CD4-positive, alpha-beta T cell (primary cell): Measurements from ENCODE around the gene GTPBP2. TPM values are rescaled to one million over a fixed set of nuclear protein-coding genes. Genes with fewer than 3 reads are reported as not detected.
A peak's percentile ranks its signal among the peaks of the same experiment; 100 is the strongest.

Experiments
- ATAC-seq: fragments of 200-7000 bp; cut with Tn5 transposase; one replicate; pipeline ENCODE4 v1.10.0; 2022; ENCODE audit warnings: mild to moderate bottlenecking; ENCODE audit not compliant: poor library complexity
- CTCF ChIA-PET: fragments of 350-600 bp; sonication (Branson Sonifier 250); formaldehyde crosslinking; loops from one replicate; lab custom pipeline; 2021; ENCODE audit warnings: antibody characterized with exemption, inconsistent platforms; lab: Charles Lee
- POLR2A ChIA-PET: fragments of 350-600 bp; sonication (Branson Sonifier 250); formaldehyde crosslinking; loops from one replicate; lab custom pipeline; 2021; ENCODE audit warnings: antibody characterized with exemption, inconsistent platforms; lab: Charles Lee
- DNase-seq, 14 experiments: peaks; one replicate each; pipeline ENCODE4 v3.0.0-alpha.2; 2013 to 2020; ENCODE audit warnings: mixed read lengths in 2 of 14
- H3K27ac ChIP-seq, 2 donors: one replicate each; pipeline versions ENCODE4 v1.5.1 to v1.7.0; 2013; ENCODE audit warnings: low read length in 2 of 2, low read depth in 1 of 2, mild to moderate bottlenecking in 1 of 2
- H3K27me3 ChIP-seq, 2 experiments: 1 replicate in 1 of 2; 2 replicates in 1 of 2; pipeline versions ENCODE4 v1.6.1 to v1.7.0; 2013; ENCODE audit warnings: low read length in 2 of 2, control low read depth in 1 of 2, mild to moderate bottlenecking in 1 of 2, moderate library complexity in 1 of 2; ENCODE audit not compliant: insufficient read depth in 2 of 2, control insufficient read depth in 1 of 2
- H3K36me3 ChIP-seq: one replicate; pipeline ENCODE4 v1.6.1; 2013; ENCODE audit warnings: low read length, control low read depth; ENCODE audit not compliant: insufficient read depth
- H3K4me1 ChIP-seq: one replicate; pipeline ENCODE4 v1.6.1; 2013; ENCODE audit warnings: low read length, control low read depth; ENCODE audit not compliant: insufficient read depth
- H3K4me3 ChIP-seq: one replicate; pipeline ENCODE4 v1.5.1; 2013; ENCODE audit warnings: mild to moderate bottlenecking, low read length, moderate library complexity
- H3K9me3 ChIP-seq, 2 experiments: 1 replicate in 1 of 2; 2 replicates in 1 of 2; pipeline versions ENCODE4 v1.6.1 to v1.7.0; 2013; ENCODE audit warnings: low read length in 2 of 2, mild to moderate bottlenecking in 2 of 2, control low read depth in 1 of 2, moderate library complexity in 1 of 2; ENCODE audit not compliant: control insufficient read depth in 1 of 2, insufficient read depth in 1 of 2
- H3K27ac Mint-ChIP-seq: one replicate; pipeline ENCODE4 v1.8.0; 2020; ENCODE audit warnings: mixed read lengths
- H3K27me3 Mint-ChIP-seq: one replicate; pipeline ENCODE4 v1.8.0; 2021; ENCODE audit warnings: mixed read lengths
- H3K36me3 Mint-ChIP-seq: one replicate; pipeline ENCODE4 v1.8.0; 2021; ENCODE audit warnings: low read depth, mixed read lengths
- H3K4me1 Mint-ChIP-seq: one replicate; pipeline ENCODE4 v1.8.0; 2021; ENCODE audit warnings: low read depth, mixed read lengths
- H3K4me3 Mint-ChIP-seq: one replicate; pipeline ENCODE4 v1.8.0; 2020; ENCODE audit warnings: mild to moderate bottlenecking, mixed read lengths
- H3K9me3 Mint-ChIP-seq: one replicate; pipeline ENCODE4 v1.8.0; 2020; ENCODE audit warnings: mixed read lengths
- CTCF ChIP-seq: fragments of 200-600 bp; IDR thresholded peaks from one replicate; pipeline ENCODE4 v1.8.0; 2022; ENCODE audit warnings: antibody characterized with exemption, mild to moderate bottlenecking
- intact Hi-C, 2 experiments: fragments of 100-400 bp; cut with DNase I in 1 of 2; cut with micrococcal nuclease in 1 of 2; formaldehyde crosslinking; loops; one replicate each; pipeline versions ENCODE4 v1.15.1 to v1.9.0; 2023 to 2025; cut with DNase I, micrococcal nuclease
- polyA plus RNA-seq, 2 donors: library from polyadenylated mRNA; unstranded; fragments of 120-200 nt; gene quantifications; one replicate each; pipeline ENCODE4 v1.2.1, GENCODE V29; 2013
- total RNA-seq, 174 experiments: library from RNA in 2 of 174; stranded (reverse) in 2 of 174; gene quantifications; one replicate each; pipeline ENCODE4 v1.2.3 and lab custom pipeline; 2021 to 2026

Gene GTPBP2
- total RNA-seq = 10 to 100 TPM; 31.5 to 33.9 TPM
- 35.9 TPM for polyA plus RNA-seq (2013, experiment 1 of 2)
- 43.7 TPM for polyA plus RNA-seq (2013, experiment 2 of 2)
- 31.8 to 105 (median 61.2) reads per million in 172 experiments for total RNA-seq (lab: John Stamatoyannopoulos, UW)

DNA sequence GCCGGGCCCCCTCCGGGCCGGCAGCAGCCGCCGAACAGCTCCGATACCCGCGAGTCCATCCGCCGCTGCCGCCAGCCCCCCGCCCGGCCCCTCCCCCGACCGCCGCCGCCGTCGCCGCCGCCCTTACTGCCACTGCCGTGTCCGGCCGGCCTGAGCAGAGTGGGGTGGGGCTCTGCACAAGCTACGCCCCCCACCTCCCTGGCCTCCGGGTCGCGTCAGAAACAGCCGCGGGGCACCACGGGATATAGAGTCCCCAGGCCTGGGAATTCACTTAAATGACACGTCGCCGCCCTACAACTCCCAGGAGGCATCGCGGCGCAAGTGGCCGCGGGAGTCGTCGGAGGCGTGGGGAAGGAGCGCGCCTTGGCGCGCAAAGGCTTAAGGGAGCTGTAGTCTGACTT, at the start of gene GTPBP2:
TSS of gene GTPBP2 (minus strand) at position 161 of the 401 bp plus-strand sequence. CDS start at position 59, 102 bp downstream.
- peaks cover 34% of the 10 kb centered on the region for H3K36me3 Mint-ChIP-seq
- ATAC-seq = peak; percentile 86
- H3K9me3 Mint-ChIP-seq = no peaks in the 10 kb centered on the region
- H3K9me3 ChIP-seq = no peaks in the 10 kb centered on the region
- peaks cover 23% of the 10 kb centered on the region for H3K36me3 ChIP-seq
- no peaks in the 10 kb centered on the region for H3K27me3 Mint-ChIP-seq
- CTCF ChIA-PET = interaction anchor here (0.6 to 1.7 kb wide), 5 partner anchors 21 to 684 kb away, joined by 3 to 7 read pairs (median 3); partner anchors contain the start of genes AARS2 and DNPH1
- peak within 1 kb of the TSS; percentile 94 for H3K27ac Mint-ChIP-seq
- intact Hi-C loops = loop anchor here in 1 of 2 experiments (2.0 to 5.0 kb wide), 8 partner anchors 54 to 1892 kb away; partner anchors contain the start of genes ABCC10, CUL7, POLR1C and TFEB
- POLR2A ChIA-PET = interaction anchor here (0.5 to 1.7 kb wide), 28 partner anchors 9 to 1842 kb away, joined by 3 to 16 read pairs (median 4); partner anchors contain the start of genes ABCC10, BYSL, CNPY3 and HSP90AB1
- H3K4me1 ChIP-seq = peaks cover 40% of the 10 kb centered on the region
- H3K27ac ChIP-seq = peak within 1 kb of the TSS; percentile 86 to 90
- peaks cover 38% of the 10 kb centered on the region for H3K4me1 Mint-ChIP-seq
- H3K27me3 ChIP-seq = no peaks in the 10 kb centered on the region
- peak; percentile 86 to 98 (median 94) for DNase-seq
- no peak for TF ChIP-seq CTCF
- peak within 1 kb of the TSS; percentile 98 for H3K4me3 Mint-ChIP-seq
- peak within 1 kb of the TSS; percentile 92 for H3K4me3 ChIP-seq

- POLR2A ChIA-PET = no interaction called here
- H3K36me3 Mint-ChIP-seq = peaks cover 88% of the 10 kb centered on the region
Observed at GRCh38 chr6:43678341-43678740, 49.3 kb upstream of the GTPBP2 start.

DNA sequence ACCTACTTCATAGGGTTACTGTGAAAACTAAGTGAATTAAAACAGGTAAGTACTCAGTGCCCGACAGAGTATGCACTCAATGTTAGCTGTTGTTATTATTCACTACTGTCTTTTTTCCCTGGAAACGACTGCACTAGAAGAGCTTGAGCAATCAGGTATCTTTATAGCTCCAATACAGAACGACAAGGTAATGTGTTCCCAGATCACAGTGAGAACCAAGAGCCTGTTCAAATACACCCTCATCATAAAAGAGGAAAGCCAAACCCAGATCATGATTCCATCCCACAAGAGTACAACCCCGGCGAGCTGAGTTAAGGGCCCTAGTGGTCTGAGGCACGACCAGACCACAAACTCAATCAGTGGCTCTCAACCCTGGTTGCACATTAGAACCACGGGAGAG, 48.7 kb upstream of the GTPBP2 start:
- Mint-ChIP-seq H3K36me3 (peaks cover 88% of the 10 kb centered on the region), H3K27ac (no peak overlapping the region), H3K4me3 (no peak overlapping the region), H3K9me3 (no peaks in the 10 kb centered on the region), H3K27me3 (no peaks in the 10 kb centered on the region), H3K4me1 (peaks cover 5% of the 10 kb centered on the region)
- ChIA-PET CTCF (interaction anchor here (1.0 kb wide), 1 partner anchor 10 kb away, joined by 4 read pairs; no protein-coding TSS in a partner anchor), POLR2A (no interaction called here)
- Histone ChIP-seq H3K27me3 (no peaks in the 10 kb centered on the region), H3K36me3 (peaks cover 95% of the 10 kb centered on the region), H3K4me1 (no peaks in the 10 kb centered on the region), H3K27ac (no peak overlapping the region), H3K9me3 (no peaks in the 10 kb centered on the region), H3K4me3 (no peak overlapping the region)
- intact Hi-C loops = no loop called here
- no peak for ATAC-seq
- no peak for TF ChIP-seq CTCF
- no peak for DNase-seq

More at GRCh38 chr6:43678341-43678740, 49.3 kb upstream of the GTPBP2 start:
- ATAC-seq (no peak), DNase-seq (no peak)
- peaks cover 4% of the 10 kb centered on the region for H3K4me1 ChIP-seq
- Mint-ChIP-seq H3K9me3 (no peaks in the 10 kb centered on the region), H3K4me1 (peaks cover 11% of the 10 kb centered on the region), H3K27ac (no peak overlapping the region), H3K4me3 (no peak overlapping the region), H3K27me3 (no peaks in the 10 kb centered on the region)
- H3K9me3 ChIP-seq = no peaks in the 10 kb centered on the region
- intact Hi-C loops = no loop called here
- no peaks in the 10 kb centered on the region for H3K27me3 ChIP-seq
- no peak for TF ChIP-seq CTCF
- H3K36me3 ChIP-seq = peaks cover 93% of the 10 kb centered on the region
- no peak overlapping the region for H3K27ac ChIP-seq
- H3K4me3 ChIP-seq = no peak overlapping the region
- CTCF ChIA-PET = interaction anchor here (1.0 kb wide), 1 partner anchor 11 kb away, joined by 4 read pairs; no protein-coding TSS in a partner anchor
